Stimulated activated effector memory CD8-positive, alpha-beta T cell treated with anti-CD3 and anti-CD28 coated beads, Interleukin-12 subunit alpha, Interleukin-12 subunit beta, amount 100 ng/mL, for 72 hours (primary cell): Measurements from ENCODE around the gene SCAMP2.

Experiments used
- ATAC-seq: fragments of 150-1000 bp; cut with Tn5 transposase; 2 replicates; pipeline ENCODE4 v1.10.0; 2021
- DNase-seq, 2 donors: peaks; one replicate each; pipeline ENCODE4 v3.0.0; 2021 to 2022; ENCODE audit warnings: low spot score in 2 of 2
- H3K27ac Mint-ChIP-seq: one replicate; pipeline ENCODE4 v1.8.0; 2022; ENCODE audit warnings: mild to moderate bottlenecking, mixed read lengths
- H3K36me3 Mint-ChIP-seq: one replicate; pipeline ENCODE4 v1.8.0; 2022; ENCODE audit warnings: mild to moderate bottlenecking, mixed read lengths
- H3K4me1 Mint-ChIP-seq: one replicate; pipeline ENCODE4 v1.8.0; 2022; ENCODE audit warnings: mixed read lengths
- H3K4me3 Mint-ChIP-seq: one replicate; pipeline ENCODE4 v1.8.0; 2022; ENCODE audit warnings: mild to moderate bottlenecking, mixed read lengths
- H3K9me3 Mint-ChIP-seq: one replicate; pipeline ENCODE4 v1.8.0; 2022; ENCODE audit warnings: mixed read lengths

Gene SCAMP2

GRCh38 chr15:74878273-74878672 lies 5.1 kb upstream of the SCAMP2 start:
- H3K36me3 Mint-ChIP-seq = no peaks in the 10 kb centered on the region
- no peaks in the 10 kb centered on the region for H3K9me3 Mint-ChIP-seq
- no peak overlapping the region for H3K27ac Mint-ChIP-seq
- DNase-seq (no peak), ATAC-seq (no peak)
- no peak overlapping the region for H3K4me3 Mint-ChIP-seq
- peaks cover 13% of the 10 kb centered on the region for H3K4me1 Mint-ChIP-seq

- Mint-ChIP-seq H3K36me3 (peaks cover 37% of the 10 kb centered on the region), H3K4me3 (peak overlapping the region; percentile 100), H3K4me1 (peaks cover 52% of the 10 kb centered on the region), H3K27ac (peak overlapping the region; percentile 98), H3K9me3 (no peaks in the 10 kb centered on the region)
- DNase-seq (no peak), ATAC-seq (no peak)
These were observed 725 bp upstream of the SCAMP2 start for GRCh38 chr15:74873756-74874424.

- H3K4me1 Mint-ChIP-seq = peaks cover 64% of the 10 kb centered on the region
- H3K27ac Mint-ChIP-seq = peak overlapping the region; percentile 98
- no peak for ATAC-seq
- no peaks in the 10 kb centered on the region for H3K9me3 Mint-ChIP-seq
- no peak for DNase-seq
- peaks cover 49% of the 10 kb centered on the region for H3K36me3 Mint-ChIP-seq
- peak overlapping the region; percentile 100 for H3K4me3 Mint-ChIP-seq
These were observed 496 bp downstream of the SCAMP2 start for GRCh38 chr15:74872702-74873035.

GRCh38 chr15:74870436-74871215 lies 2.5 kb downstream of the SCAMP2 start:
- Mint-ChIP-seq H3K36me3 (peaks cover 70% of the 10 kb centered on the region), H3K4me1 (peaks cover 78% of the 10 kb centered on the region), H3K4me3 (peak overlapping the region; percentile 100), H3K9me3 (no peaks in the 10 kb centered on the region), H3K27ac (peak overlapping the region; percentile 93)
- DNase-seq (no peak), ATAC-seq (no peak)

- ATAC-seq = peak; percentile 79
- Mint-ChIP-seq H3K9me3 (no peaks in the 10 kb centered on the region), H3K36me3 (peaks cover 77% of the 10 kb centered on the region)
These were observed 3.3 kb downstream of the SCAMP2 start for GRCh38 chr15:74869726-74870407.

GRCh38 chr15:74869372-74869725 lies 3.8 kb downstream of the SCAMP2 start:
- H3K4me1 Mint-ChIP-seq = peaks cover 88% of the 10 kb centered on the region
- H3K27ac Mint-ChIP-seq = peak overlapping the region; percentile 93
- DNase-seq = no peak
- ATAC-seq = no peak
- peak overlapping the region; percentile 100 for H3K4me3 Mint-ChIP-seq
- H3K36me3 Mint-ChIP-seq = peaks cover 83% of the 10 kb centered on the region
- no peaks in the 10 kb centered on the region for H3K9me3 Mint-ChIP-seq

More at GRCh38 chr15:74869726-74870407, 3.3 kb downstream of the SCAMP2 start:
- peak; percentile 29 to 84 for DNase-seq
- Mint-ChIP-seq H3K4me1 (peaks cover 84% of the 10 kb centered on the region), H3K27ac (peak overlapping the region; percentile 93), H3K4me3 (peak overlapping the region; percentile 100)

- Mint-ChIP-seq H3K9me3 (no peaks in the 10 kb centered on the region), H3K4me1 (peaks cover 91% of the 10 kb centered on the region), H3K27ac (peak overlapping the region; percentile 70), H3K4me3 (peak overlapping the region; percentile 100), H3K36me3 (peaks cover 89% of the 10 kb centered on the region)
- ATAC-seq = no peak
- DNase-seq = no peak
These were observed 5.1 kb downstream of the SCAMP2 start for GRCh38 chr15:74868059-74868458.

GRCh38 chr15:74867466-74868038 lies 5.6 kb downstream of the SCAMP2 start:
- peaks cover 84% of the 10 kb centered on the region for H3K36me3 Mint-ChIP-seq
- peak overlapping the region; percentile 100 for H3K4me3 Mint-ChIP-seq
- peak overlapping the region; percentile 70 for H3K27ac Mint-ChIP-seq
- DNase-seq (no peak), ATAC-seq (no peak)
- H3K4me1 Mint-ChIP-seq = peaks cover 86% of the 10 kb centered on the region
- H3K9me3 Mint-ChIP-seq = no peaks in the 10 kb centered on the region

GRCh38 chr15:74866090-74866489 lies 7.1 kb downstream of the SCAMP2 start:
- Mint-ChIP-seq H3K27ac (peak overlapping the region; percentile 70), H3K36me3 (peaks cover 79% of the 10 kb centered on the region), H3K4me3 (no peak overlapping the region)

GRCh38 chr15:74865316-74865715 lies 7.8 kb downstream of the SCAMP2 start:
- no peaks in the 10 kb centered on the region for H3K9me3 Mint-ChIP-seq
- DNase-seq = no peak
- ATAC-seq = no peak
- H3K27ac Mint-ChIP-seq = peak overlapping the region; percentile 70
- H3K4me1 Mint-ChIP-seq = peaks cover 67% of the 10 kb centered on the region
- peaks cover 75% of the 10 kb centered on the region for H3K36me3 Mint-ChIP-seq
- no peak overlapping the region for H3K4me3 Mint-ChIP-seq

More at GRCh38 chr15:74866090-74866489, 7.1 kb downstream of the SCAMP2 start:
- ATAC-seq (no peak), DNase-seq (no peak)
- Mint-ChIP-seq H3K9me3 (no peaks in the 10 kb centered on the region), H3K4me1 (peaks cover 75% of the 10 kb centered on the region)

GRCh38 chr15:74864296-74864695 lies 8.9 kb downstream of the SCAMP2 start:
- H3K36me3 Mint-ChIP-seq = peaks cover 76% of the 10 kb centered on the region
- no peak overlapping the region for H3K4me3 Mint-ChIP-seq
- no peaks in the 10 kb centered on the region for H3K9me3 Mint-ChIP-seq
- peak overlapping the region; percentile 70 for H3K27ac Mint-ChIP-seq
- DNase-seq (no peak), ATAC-seq (no peak)
- H3K4me1 Mint-ChIP-seq = peaks cover 64% of the 10 kb centered on the region

- H3K9me3 Mint-ChIP-seq = no peaks in the 10 kb centered on the region
- no peak overlapping the region for H3K4me3 Mint-ChIP-seq
- DNase-seq (no peak), ATAC-seq (peak; percentile 87)
- peaks cover 62% of the 10 kb centered on the region for H3K4me1 Mint-ChIP-seq
- H3K27ac Mint-ChIP-seq = peak overlapping the region; percentile 70
- peaks cover 78% of the 10 kb centered on the region for H3K36me3 Mint-ChIP-seq
These were observed 9.7 kb downstream of the SCAMP2 start for GRCh38 chr15:74863239-74864056.

GRCh38 chr15:74858369-74858740 lies 14.8 kb downstream of the SCAMP2 start:
- no peaks in the 10 kb centered on the region for H3K9me3 Mint-ChIP-seq
- DNase-seq (no peak), ATAC-seq (no peak)
- H3K27ac Mint-ChIP-seq = peak overlapping the region; percentile 81
- peak overlapping the region; percentile 54 for H3K4me3 Mint-ChIP-seq
- H3K36me3 Mint-ChIP-seq = peaks cover 64% of the 10 kb centered on the region
- H3K4me1 Mint-ChIP-seq = peaks cover 41% of the 10 kb centered on the region

GRCh38 chr15:74857671-74858368 lies 15.3 kb downstream of the SCAMP2 start:
- ATAC-seq (peak; percentile 95), DNase-seq (no peak)
- Mint-ChIP-seq H3K4me3 (peak overlapping the region; percentile 54), H3K36me3 (peaks cover 69% of the 10 kb centered on the region), H3K27ac (peak overlapping the region; percentile 81), H3K9me3 (no peaks in the 10 kb centered on the region), H3K4me1 (peaks cover 43% of the 10 kb centered on the region)
